GM19438 (cell line): ENCODE results near the gene OPN1LW.
"Not testable (repeated sequence)": the region's sequence is repeated elsewhere in the genome, so short reads cannot be mapped to it uniquely, and the experiment has no call there.

Experiments used
- ATAC-seq: cut with Tn5 transposase; IDR thresholded peaks from one replicate; pipeline ENCODE4 v1.9.1; 2021; ENCODE audit warnings: low read depth; ENCODE audit not compliant: unreplicated experiment

The OPN1LW gene

GRCh38 chrX:154144010-154144409, at the start of gene OPN1LW:
Gene OPN1LW (plus strand): TSS chrX:154144243. CDS start chrX:154144284, 41 bp downstream.
- not testable (repeated sequence) for ATAC-seq

GRCh38 chrX:154094833-154095232, 49.2 kb upstream of the OPN1LW start:
- no peak for ATAC-seq

DNA sequence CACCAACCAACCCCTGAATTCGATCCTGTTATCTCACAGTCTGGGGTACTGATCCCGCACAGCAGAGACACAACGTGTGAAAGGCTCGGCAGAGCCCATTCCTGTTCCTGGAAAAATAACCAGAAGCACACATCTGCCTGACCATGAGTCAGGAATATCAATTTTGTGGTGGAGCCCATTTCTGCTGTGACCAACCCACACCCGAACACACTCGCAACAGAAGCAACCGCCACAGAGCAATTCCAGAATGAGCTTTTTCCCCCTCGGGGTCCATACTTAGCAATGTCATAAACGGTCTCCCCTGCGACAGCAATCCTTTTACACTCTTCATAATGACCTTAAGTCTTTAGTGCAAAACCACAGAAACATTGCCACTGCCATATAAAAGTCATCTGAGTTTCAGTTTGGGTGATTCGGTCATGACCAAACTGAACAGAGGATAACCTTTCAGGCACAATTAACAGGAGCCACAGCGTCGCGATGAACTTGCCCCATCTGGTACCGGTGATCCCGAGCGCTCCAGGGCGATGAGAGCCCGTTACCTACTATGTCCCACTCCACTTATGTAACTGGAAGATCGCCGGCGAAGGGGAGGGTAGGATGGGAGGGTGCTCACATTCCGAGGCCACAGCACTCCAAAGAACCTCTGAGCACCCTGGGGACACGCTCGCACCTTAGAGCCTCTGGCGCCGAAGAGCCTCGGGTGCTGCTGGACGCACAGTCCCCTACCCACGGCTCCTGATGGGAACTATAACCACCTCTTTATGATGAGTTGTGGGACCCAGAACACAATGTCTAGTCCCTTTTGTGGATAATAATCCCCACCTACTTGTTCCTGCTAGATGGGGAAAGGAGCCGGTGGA, 47.7 kb upstream of the OPN1LW start:
- no peak for ATAC-seq

DNA sequence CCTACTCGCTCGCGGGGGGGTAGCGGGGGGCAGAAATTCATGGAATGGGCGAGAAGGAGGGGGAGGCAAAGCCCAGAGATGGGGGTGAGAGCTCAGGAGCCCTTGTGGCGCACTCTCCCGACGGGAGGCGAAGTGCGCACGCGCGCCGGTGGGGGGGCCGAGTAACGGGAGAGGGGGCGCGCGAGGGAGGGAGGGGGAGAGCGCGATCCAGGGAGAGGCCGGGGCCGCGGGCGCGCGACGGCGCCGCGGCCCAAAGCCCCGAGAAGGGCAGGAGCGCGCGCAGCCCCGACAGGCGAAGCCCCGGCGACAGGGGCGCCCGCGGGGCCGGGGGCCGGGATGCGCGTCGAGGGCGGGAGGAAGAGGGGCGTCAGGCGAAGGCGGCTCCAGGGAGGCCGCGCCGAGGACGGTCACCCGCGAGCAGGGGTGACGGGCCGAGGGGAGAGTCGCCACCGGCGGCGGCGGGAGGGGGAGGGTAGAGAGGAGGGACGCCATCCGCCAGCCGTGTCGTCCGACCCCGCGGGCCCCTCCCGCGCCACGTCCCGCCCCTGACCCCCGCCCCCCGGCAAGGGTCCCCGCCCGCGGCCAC, 46.9 kb upstream of the OPN1LW start:
- peak; percentile 30 for ATAC-seq

DNA sequence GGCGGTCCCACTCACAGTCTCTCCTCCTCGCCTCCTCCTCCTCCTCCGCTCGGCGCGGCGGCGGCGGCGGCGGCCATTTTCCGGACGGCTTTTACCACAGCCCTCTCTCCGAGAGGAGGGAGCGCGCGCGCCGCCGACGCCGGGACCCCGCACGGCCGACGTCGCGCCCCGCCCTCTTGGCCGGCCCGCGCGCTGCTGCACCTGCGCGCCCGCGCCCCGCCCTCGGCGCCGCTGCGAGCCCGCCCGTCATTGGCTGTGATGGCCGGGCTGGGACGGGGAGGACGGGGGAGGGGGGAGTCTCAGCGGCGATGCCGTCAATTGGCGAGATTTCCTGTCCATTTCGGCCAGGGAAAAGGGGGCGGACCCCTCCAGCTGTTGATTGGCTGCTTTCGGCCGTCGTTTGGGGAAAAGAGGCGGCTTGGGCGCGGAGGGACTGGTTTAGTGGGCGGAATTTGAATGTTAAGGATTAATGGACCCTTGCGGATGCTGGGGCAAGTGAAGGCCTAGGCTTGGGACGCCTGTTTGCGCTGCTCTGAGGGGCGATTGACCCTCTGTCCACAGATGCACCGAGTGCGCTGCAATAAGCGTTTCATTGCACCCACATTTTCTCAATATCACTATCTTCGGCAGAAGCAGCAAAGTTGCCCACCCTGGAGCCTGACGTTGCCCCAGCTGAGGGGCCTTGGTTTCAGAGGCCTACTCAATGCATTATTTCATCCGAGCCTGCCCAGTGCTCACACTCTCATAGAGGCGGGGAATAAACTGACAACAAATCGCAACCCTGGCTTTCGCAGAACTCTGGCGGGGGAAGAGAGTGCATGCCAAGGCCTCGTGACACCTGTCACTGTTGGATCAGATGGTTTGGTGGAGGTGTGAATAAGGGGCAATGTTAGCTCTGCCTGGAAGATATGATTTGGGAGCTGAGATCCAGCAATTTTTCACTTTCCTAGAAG, 46.2 kb upstream of the OPN1LW start, which contains the start of gene MECP2:
TSS of gene MECP2 (minus strand) at position 129 of the 953 bp plus-strand sequence.
- ATAC-seq: peak; percentile 78

GRCh38 chrX:154098551-154098950, 45.5 kb upstream of the OPN1LW start:
- ATAC-seq: no peak

DNA sequence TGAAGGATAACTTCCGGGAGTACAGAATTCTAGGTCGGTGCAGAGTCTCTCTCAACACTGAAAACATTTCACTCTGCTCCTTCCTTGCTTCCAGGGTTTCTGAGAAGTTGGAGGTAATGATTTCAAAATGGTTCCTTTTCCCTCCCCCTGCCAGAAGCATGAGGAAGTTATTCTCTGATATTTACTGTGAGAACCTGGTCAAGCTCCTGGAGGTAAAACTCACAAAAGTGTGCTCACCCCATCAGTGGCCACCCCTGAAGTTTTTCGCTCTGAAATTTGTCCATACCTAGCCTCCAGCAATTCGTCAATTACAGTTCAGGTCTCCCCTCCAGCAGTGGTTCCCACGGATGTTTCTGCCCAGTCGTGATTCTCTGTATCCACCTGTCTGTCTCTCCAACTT, 30.3 kb upstream of the OPN1LW start:
- no peak for ATAC-seq

- no peak for ATAC-seq
Observed at GRCh38 chrX:154114652-154115051, 29.4 kb upstream of the OPN1LW start.

- ATAC-seq: no peak
Observed at GRCh38 chrX:154115071-154115470, 29.0 kb upstream of the OPN1LW start.

DNA sequence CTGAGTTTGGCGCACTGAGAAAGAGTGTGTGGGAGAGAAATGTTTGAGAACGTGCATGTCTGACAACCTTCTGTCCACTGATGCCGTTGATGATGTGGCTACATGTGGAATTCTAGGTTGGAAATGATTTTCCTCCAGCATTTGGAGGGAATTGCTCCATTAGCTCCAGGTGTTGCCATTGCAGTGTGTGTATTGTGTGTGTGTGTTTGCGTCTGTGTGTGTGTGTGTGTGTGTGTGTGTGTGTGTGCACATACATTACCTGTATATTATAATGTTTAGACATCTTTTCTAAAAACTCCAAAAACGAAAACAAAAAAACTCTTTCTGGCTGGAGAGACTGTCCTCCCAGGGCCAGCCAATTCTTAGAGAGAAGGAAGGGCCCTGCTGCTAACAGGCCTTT, 28.3 kb upstream of the OPN1LW start:
- no peak for ATAC-seq

GRCh38 chrX:154116426-154117211, 27.4 kb upstream of the OPN1LW start:
- ATAC-seq: no peak

DNA sequence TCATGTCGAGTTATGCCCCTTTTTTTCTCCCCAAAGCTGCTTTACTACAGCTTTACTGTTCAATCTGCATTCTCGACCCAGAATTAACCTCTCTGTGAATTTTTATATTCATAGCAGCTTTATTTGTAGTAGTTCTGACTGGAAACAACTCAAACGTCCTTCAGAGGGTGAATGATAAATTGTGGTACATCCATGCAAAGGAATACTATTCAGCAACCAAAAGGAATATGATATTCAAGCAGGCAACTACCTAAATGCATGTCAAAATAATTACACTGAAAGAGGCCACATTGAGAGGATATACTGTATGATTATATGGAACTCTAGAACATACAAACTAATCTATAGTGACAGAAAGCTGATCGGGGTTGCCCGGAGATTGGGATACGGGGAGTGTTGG, 26.5 kb upstream of the OPN1LW start:
- no peak for ATAC-seq

- no peak for ATAC-seq
Observed at GRCh38 chrX:154120567-154120966, 23.5 kb upstream of the OPN1LW start.

GRCh38 chrX:154121207-154121606, 22.8 kb upstream of the OPN1LW start:
- ATAC-seq: no peak

DNA sequence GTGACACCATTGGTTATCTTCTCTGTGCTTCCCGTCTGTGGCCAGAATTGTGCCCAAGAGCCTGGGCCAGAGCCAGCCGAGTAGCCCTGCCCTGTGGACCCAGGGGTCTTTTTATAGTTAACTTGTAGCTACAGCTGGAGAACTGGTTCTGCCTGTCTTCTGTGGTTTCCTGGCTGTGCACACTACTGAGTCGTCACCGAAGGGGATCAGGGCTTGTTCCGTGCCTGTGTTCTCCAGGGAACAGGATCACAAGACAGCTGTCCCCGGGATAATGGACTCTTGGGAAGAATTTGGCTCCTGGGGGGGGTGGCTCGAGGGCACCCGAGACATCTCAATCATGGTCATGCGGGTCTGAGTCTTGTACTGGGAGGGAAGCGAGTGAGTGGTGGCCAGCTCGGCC, 22.1 kb upstream of the OPN1LW start:
- no peak for ATAC-seq

DNA sequence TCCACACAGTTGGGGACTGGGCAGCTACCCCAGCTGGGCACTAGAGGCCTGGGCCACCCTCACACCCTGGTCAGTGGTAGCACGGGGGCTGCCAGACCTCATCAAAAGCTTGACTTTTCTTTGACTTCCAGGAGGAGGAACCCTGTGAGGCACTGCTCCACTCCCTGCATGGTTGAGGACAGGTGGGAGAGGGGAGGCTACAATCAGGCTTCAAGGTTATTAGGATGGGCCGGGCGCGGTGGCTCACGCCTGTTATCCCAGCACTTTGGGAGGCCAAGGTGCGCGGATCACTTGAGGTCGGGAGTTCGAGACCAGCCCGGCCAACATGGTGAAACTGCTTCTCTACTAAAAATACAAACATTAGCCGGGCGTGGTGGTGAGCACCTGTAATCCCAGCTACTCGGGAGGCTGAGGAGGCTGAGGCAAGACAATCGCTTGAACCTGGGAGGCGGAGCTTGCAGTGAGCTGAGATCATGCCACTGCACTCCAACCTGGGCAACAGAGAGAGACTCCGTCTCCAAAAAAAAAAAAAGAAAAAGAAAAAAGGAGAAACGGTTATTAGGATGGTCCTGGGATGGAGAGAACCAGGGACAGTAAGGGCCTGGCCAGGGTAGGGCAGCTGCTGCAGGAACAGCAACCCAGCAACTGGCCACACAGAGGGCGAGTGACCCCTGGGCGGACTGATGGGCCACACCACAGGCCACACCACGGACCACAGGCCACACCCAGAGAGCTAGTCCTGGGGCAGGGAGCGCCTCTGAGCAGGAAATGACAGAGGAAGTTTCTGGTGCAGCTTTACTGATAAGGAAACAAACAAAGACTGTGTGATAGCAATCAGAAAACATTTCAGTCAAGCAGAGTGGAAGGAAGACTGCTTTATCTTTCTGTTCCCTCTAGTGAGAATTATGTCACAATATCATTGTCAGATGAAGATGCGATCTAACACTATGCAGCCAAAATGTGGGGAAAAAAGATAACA, 20.5 kb upstream of the OPN1LW start:
- no peak for ATAC-seq

- no peak for ATAC-seq
Observed at GRCh38 chrX:154125391-154126040, 18.5 kb upstream of the OPN1LW start.

DNA sequence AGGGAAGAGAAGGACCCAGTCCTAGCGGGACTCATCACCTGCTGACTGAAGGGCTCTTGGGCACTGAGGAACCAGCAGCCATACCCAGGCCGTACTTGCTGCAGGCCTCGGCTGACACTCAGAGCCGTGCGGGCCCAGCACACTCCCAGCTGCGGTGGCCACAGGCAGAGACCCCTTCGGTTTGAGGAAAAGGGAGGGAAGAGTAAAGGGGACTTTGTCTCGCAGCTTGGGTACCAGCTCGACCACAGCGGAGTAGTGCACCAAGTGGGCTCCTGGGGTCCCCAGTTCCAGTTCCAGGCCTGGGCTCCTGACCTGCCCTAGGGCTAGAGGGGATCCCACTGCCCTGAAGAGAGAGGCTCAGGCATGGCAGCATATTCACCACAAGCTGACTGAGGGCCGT, 17.9 kb upstream of the OPN1LW start:
- ATAC-seq: no peak
